Ovary (tissue), 9 donors: ENCODE measurements around the gene STMP1. TPM values are rescaled to one million over a fixed set of nuclear protein-coding genes. Genes with fewer than 3 reads are reported as not detected.

Experiments used
- DNase-seq, 5 donors: peaks; one replicate each; pipeline ENCODE4 v3.0.0-alpha.2; 2019 to 2020
- H3K27ac ChIP-seq, 2 donors: fragments of 200-600 bp; one replicate each; pipeline versions ENCODE4 v1.5.1 to v1.8.0; 2019 to 2022
- H3K27me3 ChIP-seq: fragments of 200-600 bp; one replicate; pipeline ENCODE4 v1.8.0; 2022
- H3K36me3 ChIP-seq: fragments of 200-600 bp; sonication (generic); one replicate; pipeline ENCODE4 v1.5.1; 2019
- H3K4me1 ChIP-seq: one replicate; pipeline ENCODE4 v1.8.1; 2013; ENCODE audit warnings: mild to moderate bottlenecking, moderate library complexity; ENCODE audit not compliant: insufficient read depth
- H3K4me3 ChIP-seq: fragments of 200-600 bp; sonication (generic); one replicate; pipeline ENCODE4 v1.5.1; 2017
- H3K9me3 ChIP-seq, 2 donors: fragments of 200-600 bp in 1 of 2; sonication (generic) in 1 of 2; one replicate each; pipeline versions ENCODE4 v1.5.1 to v1.8.1; 2013 to 2019; ENCODE audit warnings: mild to moderate bottlenecking in 1 of 2, moderate library complexity in 1 of 2
- CTCF ChIP-seq, 3 donors: fragments of 450-650 bp in 2 of 3; fragments of 200-600 bp in 1 of 3; IDR thresholded peaks; one replicate each; pipeline versions ENCODE4 v1.5.1 to v1.8.0; 2016 to 2022; ENCODE audit warnings: antibody characterized with exemption in 3 of 3, mild to moderate bottlenecking in 1 of 3
- EP300 ChIP-seq: sonication (generic); formaldehyde crosslinking; IDR thresholded peaks from one replicate; pipeline ENCODE4 v1.6.1; 2017; ENCODE audit warnings: antibody characterized with exemption
- POLR2A ChIP-seq: fragments of 450-650 bp; IDR thresholded peaks from one replicate; pipeline ENCODE4 v1.6.1; 2017; ENCODE audit warnings: antibody characterized with exemption, mild to moderate bottlenecking, moderate library complexity
- WGBS, 3 donors: extraction: QIAGEN DNeasy Blood & Tissue Kit in 1 of 3; methylation state at CpG; one replicate each; pipeline versions ENCODE4 v1.1.5 to v1.1.7; 2013 to 2017; 5-methylcytosine and 5-hydroxymethylcytosine counted together
- intact Hi-C, 4 donors: fragments of 100-400 bp; cut with DNase I; formaldehyde crosslinking; loops; one replicate each; pipeline versions ENCODE4 v1.11.0 to v1.15.1; 2022 to 2023
- polyA plus RNA-seq, 2 donors: library from polyadenylated mRNA; stranded (reverse); fragments of 200-250 nt in 1 of 2; fragments of 350-450 nt in 1 of 2; fragmentation: Illumina TruSeq in 1 of 2; extraction: RNeasy Lipid Tissue Mini Kit (QIAGEN cat#74804) in 1 of 2; gene quantifications; one replicate each; pipeline ENCODE4 v1.2.3, GENCODE V29; 2013 to 2014
- total RNA-seq, 7 donors: library from RNA; depleted of rRNA in 2 of 7; stranded (reverse); fragments of >200 nt in 2 of 7; fragmentation: NEBNext Ultra II Directional in 3 of 7; extraction: Animal tissue kit (Norgen Biotek cat#: 25700) in 3 of 7; gene quantifications; one replicate each; pipeline versions ENCODE4 v1.1.0 to v1.2.4, GENCODE V29; 2016 to 2023
- donor health status: DM: no; HTN: no; CAD: no; lungs with moderate emphysema.
- donor health status: DM: no; HTN: no; CAD: no.
- donor health status: Bipolar disorder and iron deficiency.
- donor health status: DM: yes; HTN: yes; CAD: no.
- donor health status: DM: no; HTN: no; CAD: no.
- donor health status: DM: yes; HTN: yes; CAD: no.

STMP1 gene
- total and polyA plus RNA-seq, 9 donors, result 11.0 to 24.3 (median 19.7) TPM

GRCh38 chr7:135715673-135716072, 53.4 kb downstream of the STMP1 start:
- H3K27me3 ChIP-seq, result no peaks in the 10 kb centered on the region
- TF ChIP-seq CTCF (IDR thresholded peaks at IDR 0.05) (no peak), EP300 (no peak)
- DNase-seq, result no peak
- H3K4me1 ChIP-seq, result peaks cover 3% of the 10 kb centered on the region
- H3K36me3 ChIP-seq, result no peaks in the 10 kb centered on the region
- H3K9me3 ChIP-seq, result no peaks in the 10 kb centered on the region
- whole genome bisulfite sequencing, 3 donors, result 49 to 73% (median 65%) methylated on average over 1 of the region's 1 CpG
- H3K4me3 ChIP-seq, result no peak overlapping the region
- no peak overlapping the region for H3K27ac ChIP-seq
- intact Hi-C loops, result no loop called here

DNA sequence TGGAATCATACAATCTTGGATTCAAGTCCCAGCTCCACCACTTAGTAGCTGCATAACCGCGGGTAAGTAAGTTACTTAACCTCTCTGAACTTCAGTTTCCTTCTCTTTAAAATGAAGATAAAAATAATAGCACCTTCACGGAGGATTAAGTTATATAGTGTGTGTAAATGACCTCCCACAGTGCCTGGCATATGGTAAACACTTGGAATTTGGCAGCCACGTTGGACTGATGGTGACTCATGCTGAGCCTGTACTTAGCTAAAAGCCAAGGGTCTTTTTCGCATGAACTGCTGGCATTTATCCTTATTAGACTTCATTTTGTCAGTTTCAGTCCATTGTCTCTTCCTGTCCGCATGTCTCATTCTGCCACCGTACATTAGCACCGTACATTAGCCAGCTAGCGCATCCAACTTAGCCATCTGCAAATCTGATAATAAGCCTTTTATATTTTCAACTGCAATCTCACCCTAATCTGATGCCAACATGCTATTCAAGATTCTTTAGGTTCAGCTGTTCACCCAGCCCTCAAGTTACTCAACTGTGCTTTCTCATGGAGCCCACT, 54.4 kb downstream of the STMP1 start:
- Histone ChIP-seq H3K9me3 (no peaks in the 10 kb centered on the region), H3K27ac (no peak overlapping the region), H3K36me3 (no peaks in the 10 kb centered on the region), H3K27me3 (no peaks in the 10 kb centered on the region), H3K4me1 (peaks cover 1% of the 10 kb centered on the region), H3K4me3 (no peak overlapping the region)
- intact Hi-C loops, result no loop called here
- TF ChIP-seq CTCF (IDR thresholded peaks at IDR 0.05) (no peak), POLR2A (no peak), EP300 (no peak)
- 65 to 69% (median 66%) methylated on average over 9 of the region's 9 CpGs for WGBS, 3 donors
- no peak for DNase-seq

GRCh38 chr7:135717693-135718092, 55.4 kb downstream of the STMP1 start:
- H3K9me3 ChIP-seq, result no peaks in the 10 kb centered on the region
- no peaks in the 10 kb centered on the region for H3K36me3 ChIP-seq
- 83 to 86% (median 85%) methylated on average over 3 of the region's 3 CpGs for WGBS, 3 donors
- no peak for DNase-seq
- no peak overlapping the region for H3K27ac ChIP-seq
- intact Hi-C loops, result no loop called here
- TF ChIP-seq POLR2A (no peak), CTCF (IDR thresholded peaks at IDR 0.05) (no peak), EP300 (no peak)
- H3K4me1 ChIP-seq, result peaks cover 1% of the 10 kb centered on the region
- H3K27me3 ChIP-seq, result no peaks in the 10 kb centered on the region
- no peak overlapping the region for H3K4me3 ChIP-seq

- H3K36me3 ChIP-seq, result no peaks in the 10 kb centered on the region
- H3K4me3 ChIP-seq, result no peak overlapping the region
- H3K4me1 ChIP-seq, result no peaks in the 10 kb centered on the region
- 88 to 93% (median 88%) methylated on average over 2 of the region's 2 CpGs for WGBS, 3 donors
- intact Hi-C loops, result no loop called here
- H3K9me3 ChIP-seq, result no peaks in the 10 kb centered on the region
- no peaks in the 10 kb centered on the region for H3K27me3 ChIP-seq
- H3K27ac ChIP-seq, result no peak overlapping the region
- TF ChIP-seq EP300 (no peak), CTCF (IDR thresholded peaks at IDR 0.05) (no peak), POLR2A (no peak)
- no peak for DNase-seq
Measured at GRCh38 chr7:135718219-135718618, 55.9 kb downstream of the STMP1 start.
